Mucosa of rectum (tissue), 2 donors: ENCODE measurements around the gene ENPEP.

Experiments
- H3K27ac ChIP-seq, 2 donors: one replicate each; pipeline ENCODE4 v1.7.0; 2013; ENCODE audit warnings: inconsistent platforms in 2 of 2, low read depth in 2 of 2, low read length in 2 of 2
- H3K27me3 ChIP-seq, 2 donors: one replicate each; pipeline ENCODE4 v1.7.0; 2013; ENCODE audit warnings: low read length in 2 of 2; ENCODE audit not compliant: control insufficient read depth in 2 of 2, insufficient read depth in 2 of 2
- H3K36me3 ChIP-seq, 2 donors: one replicate each; pipeline ENCODE4 v1.7.0; 2013; ENCODE audit warnings: low read length in 2 of 2; ENCODE audit not compliant: control insufficient read depth in 2 of 2, insufficient read depth in 2 of 2
- H3K4me1 ChIP-seq, 2 donors: one replicate each; pipeline ENCODE4 v1.7.0; 2013; ENCODE audit warnings: low read length in 2 of 2, mild to moderate bottlenecking in 1 of 2; ENCODE audit not compliant: control insufficient read depth in 2 of 2, insufficient read depth in 2 of 2
- H3K4me3 ChIP-seq, 2 donors: one replicate each; pipeline ENCODE4 v1.7.0; 2013; ENCODE audit warnings: low read length in 2 of 2
- H3K9ac ChIP-seq, 2 donors: one replicate each; pipeline ENCODE4 v1.7.0; 2013; ENCODE audit warnings: low read length in 2 of 2, low read depth in 1 of 2, mild to moderate bottlenecking in 1 of 2
- H3K9me3 ChIP-seq, 2 donors: one replicate each; pipeline ENCODE4 v1.7.0; 2013; ENCODE audit warnings: low read length in 2 of 2; ENCODE audit not compliant: control insufficient read depth in 2 of 2
- donor health status: healthy.
- donor health status: Normal muscosa, but diverticular disease.

Gene ENPEP

GRCh38 chr4:110498420-110498819 is 22.5 kb downstream of the ENPEP start:
- H3K4me3 ChIP-seq: no peak overlapping the region
- H3K36me3 ChIP-seq: no peaks in the 10 kb centered on the region
- no peaks in the 10 kb centered on the region for H3K27me3 ChIP-seq
- no peaks in the 10 kb centered on the region for H3K4me1 ChIP-seq
- H3K9ac ChIP-seq: no peak overlapping the region
- H3K9me3 ChIP-seq: no peaks in the 10 kb centered on the region
- H3K27ac ChIP-seq: no peak overlapping the region

- Histone ChIP-seq H3K27ac (no peak overlapping the region), H3K4me1 (no peaks in the 10 kb centered on the region), H3K27me3 (no peaks in the 10 kb centered on the region)
Measured at GRCh38 chr4:110499126-110499525, 23.2 kb downstream of the ENPEP start.

GRCh38 chr4:110501826-110502225 is 25.9 kb downstream of the ENPEP start:
- H3K9ac ChIP-seq: no peak overlapping the region
- no peak overlapping the region for H3K27ac ChIP-seq
- H3K27me3 ChIP-seq: no peaks in the 10 kb centered on the region
- H3K4me1 ChIP-seq: no peaks in the 10 kb centered on the region
- H3K9me3 ChIP-seq: no peaks in the 10 kb centered on the region
- H3K36me3 ChIP-seq: no peaks in the 10 kb centered on the region
- no peak overlapping the region for H3K4me3 ChIP-seq

More at GRCh38 chr4:110499126-110499525, 23.2 kb downstream of the ENPEP start:
- Histone ChIP-seq H3K9me3 (no peaks in the 10 kb centered on the region), H3K4me3 (no peak overlapping the region), H3K9ac (no peak overlapping the region), H3K36me3 (no peaks in the 10 kb centered on the region)

GRCh38 chr4:110503270-110504083 is 27.5 kb downstream of the ENPEP start:
- Histone ChIP-seq H3K4me1 (no peaks in the 10 kb centered on the region), H3K36me3 (no peaks in the 10 kb centered on the region), H3K4me3 (no peak overlapping the region), H3K27me3 (no peaks in the 10 kb centered on the region), H3K27ac (no peak overlapping the region), H3K9ac (no peak overlapping the region), H3K9me3 (no peaks in the 10 kb centered on the region)

- no peak overlapping the region for H3K9ac ChIP-seq
- no peak overlapping the region for H3K4me3 ChIP-seq
- no peaks in the 10 kb centered on the region for H3K9me3 ChIP-seq
- no peaks in the 10 kb centered on the region for H3K36me3 ChIP-seq
- H3K4me1 ChIP-seq: no peaks in the 10 kb centered on the region
- no peak overlapping the region for H3K27ac ChIP-seq
- H3K27me3 ChIP-seq: no peaks in the 10 kb centered on the region
Measured at GRCh38 chr4:110504084-110504435, 28.1 kb downstream of the ENPEP start.

GRCh38 chr4:110505440-110505839 is 29.5 kb downstream of the ENPEP start:
- Histone ChIP-seq H3K27ac (no peak overlapping the region), H3K4me1 (no peaks in the 10 kb centered on the region), H3K4me3 (no peak overlapping the region), H3K9me3 (no peaks in the 10 kb centered on the region), H3K9ac (no peak overlapping the region), H3K27me3 (no peaks in the 10 kb centered on the region), H3K36me3 (no peaks in the 10 kb centered on the region)

- Histone ChIP-seq H3K9me3 (no peaks in the 10 kb centered on the region), H3K9ac (no peak overlapping the region), H3K4me1 (no peaks in the 10 kb centered on the region), H3K4me3 (no peak overlapping the region), H3K36me3 (no peaks in the 10 kb centered on the region), H3K27me3 (no peaks in the 10 kb centered on the region), H3K27ac (no peak overlapping the region)
Measured at GRCh38 chr4:110508827-110509710, 33.1 kb downstream of the ENPEP start.

- H3K36me3 ChIP-seq: no peaks in the 10 kb centered on the region
- H3K9me3 ChIP-seq: no peaks in the 10 kb centered on the region
- H3K9ac ChIP-seq: no peak overlapping the region
- no peak overlapping the region for H3K27ac ChIP-seq
- no peak overlapping the region for H3K4me3 ChIP-seq
- H3K27me3 ChIP-seq: no peaks in the 10 kb centered on the region
- H3K4me1 ChIP-seq: peaks cover 0 to under 1% of the 10 kb centered on the region in 2 donors
Measured at GRCh38 chr4:110510277-110510676, 34.3 kb downstream of the ENPEP start.

GRCh38 chr4:110510955-110511544 is 35.1 kb downstream of the ENPEP start:
- Histone ChIP-seq H3K4me3 (no peak overlapping the region), H3K27me3 (no peaks in the 10 kb centered on the region), H3K4me1 (peaks cover 2 to 5% of the 10 kb centered on the region in 2 donors), H3K36me3 (no peaks in the 10 kb centered on the region), H3K9me3 (no peaks in the 10 kb centered on the region), H3K9ac (no peak overlapping the region), H3K27ac (no peak overlapping the region)

- Histone ChIP-seq H3K9me3 (no peaks in the 10 kb centered on the region), H3K36me3 (no peaks in the 10 kb centered on the region), H3K4me3 (no peak overlapping the region), H3K9ac (no peak overlapping the region), H3K27ac (no peak overlapping the region), H3K27me3 (no peaks in the 10 kb centered on the region), H3K4me1 (peaks cover 2 to 5% of the 10 kb centered on the region in 2 donors)
Measured at GRCh38 chr4:110512901-110513300, 36.9 kb downstream of the ENPEP start.
